HuH-7.5 (cell line): ENCODE data around the gene HSD17B8.

ENCODE experiments used
- DNase-seq: peaks from one replicate; pipeline ENCODE4 v3.0.0; 2011; ENCODE audit warnings: low spot score

HSD17B8 gene

GRCh38 chr6:33171016-33171879 is 33.2 kb upstream of the HSD17B8 start:
- DNase-seq = no peak

GRCh38 chr6:33171880-33172687 is 32.4 kb upstream of the HSD17B8 start:
- no peak for DNase-seq

- DNase-seq = peak; percentile 63
These were observed 31.5 kb upstream of the HSD17B8 start for GRCh38 chr6:33172688-33173534.

GRCh38 chr6:33173535-33174180 is 30.8 kb upstream of the HSD17B8 start:
- DNase-seq = no peak

- no peak for DNase-seq
These were observed 29.7 kb upstream of the HSD17B8 start for GRCh38 chr6:33174784-33175183.

GRCh38 chr6:33175436-33176069 is 28.9 kb upstream of the HSD17B8 start:
- DNase-seq = no peak

- DNase-seq = no peak
These were observed 27.5 kb upstream of the HSD17B8 start for GRCh38 chr6:33176906-33177305.

GRCh38 chr6:33177552-33178446 is 26.7 kb upstream of the HSD17B8 start:
- no peak for DNase-seq

GRCh38 chr6:33178755-33179475 is 25.5 kb upstream of the HSD17B8 start:
- no peak for DNase-seq

- no peak for DNase-seq
These were observed 23.3 kb upstream of the HSD17B8 start for GRCh38 chr6:33181141-33181540.

GRCh38 chr6:33183071-33183683 is 21.3 kb upstream of the HSD17B8 start:
- no peak for DNase-seq

- no peak for DNase-seq
These were observed 19.3 kb upstream of the HSD17B8 start for GRCh38 chr6:33185190-33185589.

- DNase-seq = no peak
These were observed 18.7 kb upstream of the HSD17B8 start for GRCh38 chr6:33185654-33186187.

- DNase-seq = no peak
These were observed 16.6 kb upstream of the HSD17B8 start for GRCh38 chr6:33187809-33188208.

- no peak for DNase-seq
These were observed 15.3 kb upstream of the HSD17B8 start for GRCh38 chr6:33189164-33189563.

- DNase-seq = no peak
These were observed 14.6 kb upstream of the HSD17B8 start for GRCh38 chr6:33189625-33190448.

GRCh38 chr6:33190504-33191107 is 13.8 kb upstream of the HSD17B8 start:
- no peak for DNase-seq
